ENCODE results near the gene ARHGAP5.

The ARHGAP5 gene

GRCh38 chr14:32185097-32185496 lies 108.0 kb downstream of the ARHGAP5 start:
- no peak for DNase-seq (ENCODE audit: low read depth)

- no peak for DNase-seq (ENCODE audit: low read depth)
These were observed 109.1 kb downstream of the ARHGAP5 start for GRCh38 chr14:32186248-32186647.

DNA sequence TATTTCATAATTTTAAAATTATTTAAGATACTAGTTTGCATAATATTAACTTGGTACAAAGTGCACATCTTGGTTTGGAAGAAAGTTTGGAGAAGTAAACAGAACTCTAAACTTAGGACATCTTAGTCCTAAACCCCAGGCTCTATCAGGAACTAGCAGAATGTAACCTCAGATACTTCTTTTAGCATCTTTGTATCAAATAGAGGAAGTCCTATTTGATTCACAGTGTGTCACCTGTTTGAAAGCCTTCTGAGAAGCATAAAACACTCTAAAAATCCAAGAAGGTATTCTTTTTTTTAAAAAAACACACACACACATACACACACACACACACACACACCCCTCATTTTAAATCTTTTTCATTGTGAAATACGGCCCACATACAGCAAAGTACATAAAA lies 112.7 kb downstream of the ARHGAP5 start:
- no peak for DNase-seq (ENCODE audit: low read depth)

DNA sequence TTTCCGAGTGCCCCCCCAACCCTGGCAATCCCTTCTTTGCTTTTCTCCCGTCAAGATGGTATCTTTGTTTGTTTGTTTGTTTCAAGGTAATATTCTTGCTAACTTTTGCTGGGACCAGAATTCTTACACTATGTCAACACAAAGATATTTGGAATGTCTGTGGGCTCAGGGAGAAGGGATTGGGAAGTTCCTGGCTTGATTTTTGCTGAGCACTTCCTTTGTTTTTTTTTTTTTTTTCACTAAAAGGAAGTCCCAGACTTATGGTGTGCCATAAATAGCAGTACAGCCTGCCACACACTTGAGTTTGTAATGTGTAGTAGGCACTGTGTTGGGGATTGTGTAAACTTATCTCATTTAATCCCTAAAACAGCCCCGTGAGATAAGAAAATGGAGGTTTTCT lies 113.6 kb downstream of the ARHGAP5 start:
- DNase-seq (ENCODE audit: low read depth), result peak; percentile 41

DNA sequence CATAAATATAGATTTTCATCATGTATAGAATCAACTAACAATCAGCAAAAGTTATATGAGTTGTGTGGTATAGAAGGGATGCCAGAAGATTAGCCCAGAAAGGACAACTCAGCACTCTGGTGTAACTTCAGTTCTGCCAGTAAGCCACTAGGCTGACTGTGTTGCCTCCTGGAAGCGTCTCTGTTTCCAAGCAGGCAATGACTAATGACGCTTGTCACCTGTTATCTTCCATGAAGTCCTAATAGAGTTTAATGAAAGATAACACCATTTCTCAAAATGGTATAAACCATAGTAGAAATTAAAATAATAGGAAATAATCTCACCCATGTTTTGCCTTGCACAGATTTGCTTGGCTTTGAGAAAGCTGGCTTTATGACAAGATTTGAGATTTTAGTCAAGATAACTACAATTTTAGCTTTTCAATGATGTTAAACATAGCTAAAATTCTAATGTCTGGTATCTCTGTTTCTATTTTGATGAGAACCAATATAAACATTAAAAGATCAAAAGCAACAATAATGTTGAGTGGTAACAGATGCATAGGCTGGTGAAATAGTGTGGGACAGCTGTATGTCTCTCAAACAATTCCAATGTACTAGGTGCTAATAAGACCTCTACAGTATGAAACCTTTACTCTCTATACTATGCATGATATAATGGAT lies 115.7 kb downstream of the ARHGAP5 start:
- DNase-seq (ENCODE audit: low read depth), result no peak

GRCh38 chr14:32193532-32193931 lies 116.4 kb downstream of the ARHGAP5 start:
- no peak for DNase-seq (ENCODE audit: low read depth)

DNA sequence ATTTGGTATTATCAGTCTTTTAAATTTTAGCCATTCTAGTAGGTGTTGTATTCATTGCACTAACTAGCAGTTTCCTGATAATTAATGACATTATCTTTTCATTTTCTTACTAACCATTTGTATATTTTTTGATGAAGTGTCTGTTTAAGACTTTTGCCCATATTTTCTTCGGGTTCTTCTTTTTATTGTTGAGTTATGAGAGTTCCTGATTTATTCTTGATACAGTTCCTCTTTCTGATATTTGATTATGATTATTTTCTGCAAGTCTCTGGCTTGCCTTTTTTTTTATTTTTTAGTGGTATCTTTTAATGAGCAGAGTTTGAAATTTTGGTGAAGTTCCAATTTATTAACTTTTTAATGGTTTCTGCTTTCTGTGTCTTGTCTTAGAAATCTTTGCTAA lies 118.5 kb downstream of the ARHGAP5 start:
- DNase-seq (ENCODE audit: low read depth), result no peak

GRCh38 chr14:32197919-32198318 lies 120.8 kb downstream of the ARHGAP5 start:
- DNase-seq (ENCODE audit: low read depth), result no peak

DNA sequence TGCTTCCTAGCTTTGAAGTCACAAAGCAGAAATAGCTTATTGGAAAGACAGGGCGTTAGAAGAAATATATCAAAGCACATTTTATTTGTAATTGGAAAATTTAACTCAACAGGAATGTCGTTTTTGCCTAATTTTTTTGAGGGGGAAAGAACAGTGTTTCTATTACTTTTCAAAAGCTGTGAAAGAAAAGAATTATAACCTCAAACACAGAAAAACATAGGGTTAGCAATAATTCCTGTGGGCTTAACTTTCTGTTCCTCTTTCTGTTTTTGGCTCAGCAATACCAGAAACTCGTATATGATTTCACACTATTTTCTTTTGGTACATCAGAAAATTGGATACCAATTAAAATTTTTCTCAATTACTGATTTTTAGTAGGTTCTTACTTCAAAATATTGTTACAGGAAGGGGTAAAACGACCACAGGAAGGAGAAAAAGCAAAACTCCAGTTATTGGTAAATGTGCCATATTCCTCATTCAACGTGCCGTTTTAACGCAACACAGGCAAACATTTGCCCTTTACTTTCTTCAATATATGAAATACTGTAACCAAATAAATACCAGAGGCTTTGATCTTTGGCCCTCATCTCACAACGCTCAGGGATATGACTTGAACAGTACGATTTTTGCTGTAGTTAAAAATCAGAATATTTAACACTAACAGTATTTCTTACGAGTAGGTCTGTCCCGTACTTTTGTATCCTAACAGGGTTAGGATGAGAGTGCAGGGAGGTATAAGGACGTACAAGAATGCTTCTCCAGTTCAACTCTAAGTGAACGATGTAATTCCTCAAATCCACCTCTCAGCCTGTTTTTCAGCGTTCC lies 123.5 kb downstream of the ARHGAP5 start:
- DNase-seq (ENCODE audit: low read depth), result no peak

DNA sequence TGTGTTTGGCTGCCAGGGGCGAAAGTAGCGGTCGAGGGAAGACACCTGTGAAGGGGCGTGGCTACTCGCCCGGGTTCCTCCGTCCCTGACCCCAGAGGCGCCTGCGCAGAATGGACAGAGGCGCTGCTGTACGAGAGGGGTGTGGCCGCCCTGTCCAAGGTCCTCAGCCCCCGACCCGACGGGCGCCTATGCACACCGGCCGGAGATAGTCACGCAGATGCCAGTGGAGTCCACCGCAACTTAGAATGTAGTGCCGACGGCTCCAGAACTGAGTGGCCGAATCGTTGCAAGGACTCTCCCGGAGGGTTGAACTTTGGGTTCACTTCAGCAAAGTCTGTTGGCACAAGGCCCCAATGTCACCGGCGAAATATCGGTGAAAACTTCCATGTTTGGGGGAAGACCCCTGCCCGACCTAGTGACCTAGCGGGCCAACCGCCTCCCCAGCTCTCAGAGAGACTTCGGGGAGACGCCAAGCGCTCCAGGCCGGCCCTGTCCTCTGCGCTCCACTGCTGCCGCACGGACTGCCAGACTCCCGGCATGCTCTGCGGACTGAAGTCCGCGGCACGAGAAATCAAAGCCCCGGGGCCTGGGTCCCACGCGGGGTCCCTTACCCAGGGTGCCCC lies 124.2 kb downstream of the ARHGAP5 start:
- DNase-seq (ENCODE audit: low read depth), result peak; percentile 43

DNA sequence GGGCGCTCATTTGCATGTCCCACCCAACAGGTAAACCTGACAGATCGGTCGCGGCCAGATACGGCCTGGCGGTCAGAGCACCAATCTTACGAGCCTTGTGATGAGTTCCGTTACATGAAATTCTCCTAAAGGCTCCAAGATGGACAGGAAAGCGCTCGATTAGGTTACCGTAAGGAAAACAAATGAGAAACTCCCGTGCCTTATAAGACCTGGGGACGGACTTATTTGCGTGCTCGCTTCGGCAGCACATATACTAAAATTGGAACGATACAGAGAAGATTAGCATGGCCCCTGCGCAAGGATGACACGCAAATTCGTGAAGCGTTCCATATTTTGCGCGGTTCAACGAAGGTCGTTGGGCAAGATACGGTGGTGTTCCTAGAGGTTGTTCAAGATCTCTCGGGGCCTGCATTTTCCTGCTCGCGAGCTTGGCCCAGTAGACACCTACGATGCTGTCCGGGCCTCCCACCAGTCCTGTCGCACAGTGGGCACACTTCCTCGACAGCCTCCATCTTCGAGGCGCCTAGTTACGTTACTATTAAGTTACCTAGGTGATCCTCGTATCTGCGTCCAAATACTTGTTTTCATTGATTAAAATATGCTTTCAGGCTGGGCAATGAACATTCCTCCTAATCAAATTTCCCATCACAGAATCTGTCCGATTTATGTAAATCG lies 124.8 kb downstream of the ARHGAP5 start, which contains the start of gene RNU6-7:
Gene RNU6-7, plus strand, starts transcription at position 230 of the 675 bp plus-strand sequence.
- peak; percentile 44 for DNase-seq (ENCODE audit: low read depth)

GRCh38 chr14:32202491-32202997 lies 125.4 kb downstream of the ARHGAP5 start:
- no peak for DNase-seq (ENCODE audit: low read depth)

- peak; percentile 80 for DNase-seq (ENCODE audit: low read depth)
These were observed 126.1 kb downstream of the ARHGAP5 start, which contains the start of gene RNU6-8 for GRCh38 chr14:32202998-32203882. Gene RNU6-8 (minus strand): TSS chr14:32203269.

GRCh38 chr14:32203928-32204357 lies 126.8 kb downstream of the ARHGAP5 start:
- DNase-seq (ENCODE audit: low read depth), result no peak

- no peak for DNase-seq (ENCODE audit: low read depth)
These were observed 128.4 kb downstream of the ARHGAP5 start for GRCh38 chr14:32205554-32205953.

- no peak for DNase-seq (ENCODE audit: low read depth)
These were observed 128.9 kb downstream of the ARHGAP5 start for GRCh38 chr14:32205984-32206383.

DNA sequence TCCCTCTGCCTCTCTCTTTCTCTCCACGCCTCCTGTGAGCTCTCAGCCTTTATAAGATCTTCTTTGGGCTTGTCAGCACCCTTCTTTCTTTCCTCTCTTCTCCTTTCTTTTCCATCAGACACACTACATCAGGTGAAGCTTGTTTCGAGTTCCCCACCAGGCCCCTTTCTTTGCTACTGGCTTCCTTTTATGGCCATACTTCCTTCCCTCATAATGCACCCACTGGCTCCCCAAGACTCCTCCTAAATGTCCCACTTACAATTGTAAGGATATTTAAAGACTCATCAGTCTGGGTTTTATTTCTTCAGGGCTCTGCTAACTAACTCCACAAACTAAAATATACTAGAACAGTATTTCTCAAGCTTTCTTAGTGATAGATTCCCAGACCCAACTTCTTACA lies 129.4 kb downstream of the ARHGAP5 start:
- no peak for DNase-seq (ENCODE audit: low read depth)

DNA sequence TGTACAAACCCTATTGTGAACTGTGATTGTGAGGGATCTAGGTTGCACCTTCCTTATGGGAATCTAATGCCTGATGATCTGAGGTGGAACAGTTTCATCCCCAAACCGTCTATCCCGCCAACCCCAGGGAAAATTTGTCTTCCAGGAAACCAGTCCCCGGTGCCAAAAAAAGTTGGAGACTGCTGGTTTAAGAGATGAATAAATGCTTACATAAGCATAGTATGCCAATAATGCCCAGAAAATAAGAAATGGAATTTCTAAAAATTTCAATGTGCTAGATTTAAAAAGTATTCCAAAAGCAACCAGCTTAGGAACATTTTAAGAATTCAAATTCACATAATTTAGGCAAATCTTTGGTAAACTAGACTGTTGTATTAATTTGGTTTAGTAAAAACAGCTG lies 131.4 kb downstream of the ARHGAP5 start:
- no peak for DNase-seq (ENCODE audit: low read depth)

All from amniotic epithelial cell (primary cell).